ENCODE results near the gene EGLN2.
A peak's percentile ranks its signal among the peaks of the same experiment; 100 is the strongest.
"Not testable (repeated sequence)": the region's sequence is repeated elsewhere in the genome, so short reads cannot be mapped to it uniquely, and the experiment has no call there.

The EGLN2 gene

GRCh38 chr19:40776932-40777644, 21.9 kb upstream of the EGLN2 start:
- DNase-seq (ENCODE audit: low spot score), result peak; percentile 92

- DNase-seq (ENCODE audit: low spot score), result no peak
These were observed 21.4 kb upstream of the EGLN2 start for GRCh38 chr19:40777645-40777936.

- peak; percentile 100 for DNase-seq (ENCODE audit: low spot score)
These were observed 20.9 kb upstream of the EGLN2 start, which contains the start of gene RAB4B for GRCh38 chr19:40777937-40778705. RAB4B (plus strand) TSS chr19:40778247; CDS start chr19:40778376, 129 bp downstream.

DNA sequence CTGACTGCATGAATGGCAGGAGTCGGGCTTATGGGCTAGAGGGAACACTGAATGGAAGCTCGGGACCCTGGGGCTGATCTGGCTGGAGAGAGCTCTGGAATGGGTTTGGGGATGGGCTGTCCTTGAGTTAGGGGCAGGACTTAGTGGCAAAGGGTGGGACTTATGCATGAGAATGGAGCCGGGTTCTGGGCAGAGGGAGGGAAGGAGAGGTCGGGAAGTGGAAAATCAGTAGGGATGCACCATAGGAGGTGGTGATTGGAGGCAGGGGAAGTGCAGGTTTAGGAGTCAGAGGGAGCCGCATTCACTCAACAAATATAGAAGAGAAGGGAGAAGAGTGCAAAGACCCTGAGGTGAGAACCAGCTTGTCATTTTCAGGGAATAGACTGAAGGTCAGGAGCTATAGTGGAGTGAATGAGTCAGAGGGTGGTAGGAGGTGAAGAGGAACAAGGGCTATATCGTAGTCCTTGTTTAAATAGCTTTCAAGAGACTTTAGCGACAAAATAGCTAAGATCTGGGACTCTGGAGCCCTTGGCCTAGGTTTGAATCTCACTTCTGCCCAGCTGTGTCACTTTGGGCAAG, 20.2 kb upstream of the EGLN2 start:
- no peak for DNase-seq (ENCODE audit: low spot score)

- DNase-seq (ENCODE audit: low spot score), result no peak
These were observed 18.4 kb upstream of the EGLN2 start for GRCh38 chr19:40780582-40780981.

- no peak for DNase-seq (ENCODE audit: low spot score)
These were observed 17.9 kb upstream of the EGLN2 start for GRCh38 chr19:40781140-40781539.

DNA sequence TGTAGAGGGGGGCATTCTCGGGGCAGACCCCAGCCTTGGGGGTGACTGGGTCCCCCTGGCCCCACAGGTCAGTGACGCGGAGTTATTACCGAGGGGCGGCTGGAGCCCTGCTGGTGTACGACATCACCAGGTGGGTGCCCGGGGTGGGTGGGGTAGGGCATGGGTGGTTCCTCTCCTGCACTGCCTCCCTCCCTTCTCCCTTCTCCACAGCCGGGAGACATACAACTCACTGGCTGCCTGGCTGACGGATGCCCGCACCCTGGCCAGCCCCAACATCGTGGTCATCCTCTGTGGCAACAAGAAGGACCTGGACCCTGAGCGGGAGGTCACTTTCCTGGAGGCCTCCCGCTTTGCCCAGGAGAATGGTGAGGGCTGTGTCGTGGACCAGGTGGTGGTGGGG, 15.3 kb upstream of the EGLN2 start:
- DNase-seq (ENCODE audit: low spot score), result no peak

DNA sequence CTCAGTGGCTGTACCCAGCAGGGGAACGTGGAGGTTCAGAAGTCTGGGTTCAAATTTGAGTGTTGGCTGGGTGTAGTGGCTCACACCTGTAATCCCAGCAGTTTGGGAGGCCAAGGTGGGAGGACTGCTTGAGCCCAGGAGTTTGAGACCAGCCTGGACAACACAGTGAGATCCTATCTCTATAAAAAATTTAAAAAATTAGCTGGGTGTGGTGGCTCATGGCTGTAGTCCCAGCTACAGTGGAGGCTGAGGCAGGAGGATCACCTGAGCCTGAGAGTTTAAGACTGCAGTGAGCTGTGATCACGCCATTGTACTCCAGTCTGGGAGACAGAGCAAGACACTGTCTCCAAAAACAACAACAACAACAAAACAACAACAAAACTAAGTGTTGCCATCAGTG, 14.8 kb upstream of the EGLN2 start:
- DNase-seq (ENCODE audit: low spot score), result not testable (repeated sequence)

GRCh38 chr19:40785526-40785925, 13.5 kb upstream of the EGLN2 start:
- DNase-seq (ENCODE audit: low spot score), result no peak

DNA sequence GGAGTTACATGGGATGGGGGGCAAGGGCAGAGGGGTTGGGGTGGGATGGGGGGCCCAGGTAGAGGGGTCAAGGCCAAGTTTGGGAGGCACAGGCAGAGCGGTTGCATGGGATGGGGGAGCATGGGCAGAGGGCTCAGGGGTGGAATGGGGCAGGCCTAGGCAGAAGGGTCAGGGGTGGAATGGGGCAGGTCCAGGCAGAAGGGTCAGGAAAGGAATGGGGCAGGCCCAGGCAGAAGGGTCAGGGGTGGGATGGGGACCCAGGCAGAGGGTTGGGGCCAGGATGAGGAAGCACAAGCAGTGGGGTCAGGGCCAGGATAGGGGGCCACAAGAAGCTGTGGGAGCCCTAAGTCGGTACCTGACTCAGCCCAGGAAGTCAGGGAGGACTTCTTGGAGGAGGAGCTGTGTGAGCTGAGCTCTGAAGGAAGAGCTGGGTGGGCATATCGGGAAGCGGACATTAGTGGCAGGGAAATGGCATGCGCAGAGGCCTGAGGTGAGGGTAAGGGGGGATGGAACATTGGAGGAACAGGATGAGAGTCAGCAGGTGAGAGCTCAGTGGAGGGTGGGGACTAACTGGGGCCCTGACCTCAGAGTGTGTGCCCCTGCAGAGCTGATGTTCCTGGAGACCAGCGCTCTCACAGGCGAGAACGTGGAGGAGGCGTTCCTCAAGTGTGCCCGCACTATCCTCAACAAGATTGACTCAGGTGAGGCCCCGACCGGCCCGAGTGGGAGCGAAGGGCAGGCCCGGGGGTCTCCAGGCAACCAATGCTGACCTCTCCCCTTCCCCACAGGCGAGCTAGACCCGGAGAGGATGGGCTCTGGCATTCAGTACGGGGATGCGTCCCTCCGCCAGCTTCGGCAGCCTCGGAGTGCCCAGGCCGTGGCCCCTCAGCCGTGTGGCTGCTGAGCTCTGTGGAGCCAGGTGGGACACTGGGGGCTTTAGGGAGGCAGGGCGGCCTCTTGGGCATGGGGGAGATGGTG, 12.6 kb upstream of the EGLN2 start:
- DNase-seq (ENCODE audit: low spot score), result no peak

GRCh38 chr19:40791349-40791748, 7.6 kb upstream of the EGLN2 start:
- DNase-seq (ENCODE audit: low spot score), result no peak

DNA sequence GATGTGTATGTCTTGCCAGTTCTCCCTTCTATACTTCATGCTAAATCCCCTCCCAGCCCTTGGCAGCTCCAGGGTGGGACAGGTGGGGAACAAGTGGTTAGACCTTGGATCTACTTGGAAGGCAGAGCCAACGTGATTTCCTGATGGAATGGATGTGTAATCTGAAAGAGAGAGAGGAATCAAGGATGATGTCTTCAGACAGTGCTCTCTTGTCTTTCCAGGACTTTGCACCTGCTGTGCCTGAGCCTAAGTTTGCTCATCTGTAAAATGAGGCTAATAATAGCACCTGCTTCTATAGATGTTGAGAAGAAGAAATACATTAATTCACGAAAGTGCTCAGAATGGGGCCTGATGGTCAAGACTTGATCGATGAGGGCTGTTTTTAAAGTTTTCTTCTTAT, 7.0 kb upstream of the EGLN2 start:
- DNase-seq (ENCODE audit: low spot score), result no peak

- DNase-seq (ENCODE audit: low spot score), result no peak
These were observed 1.6 kb upstream of the EGLN2 start for GRCh38 chr19:40797166-40797962.

DNA sequence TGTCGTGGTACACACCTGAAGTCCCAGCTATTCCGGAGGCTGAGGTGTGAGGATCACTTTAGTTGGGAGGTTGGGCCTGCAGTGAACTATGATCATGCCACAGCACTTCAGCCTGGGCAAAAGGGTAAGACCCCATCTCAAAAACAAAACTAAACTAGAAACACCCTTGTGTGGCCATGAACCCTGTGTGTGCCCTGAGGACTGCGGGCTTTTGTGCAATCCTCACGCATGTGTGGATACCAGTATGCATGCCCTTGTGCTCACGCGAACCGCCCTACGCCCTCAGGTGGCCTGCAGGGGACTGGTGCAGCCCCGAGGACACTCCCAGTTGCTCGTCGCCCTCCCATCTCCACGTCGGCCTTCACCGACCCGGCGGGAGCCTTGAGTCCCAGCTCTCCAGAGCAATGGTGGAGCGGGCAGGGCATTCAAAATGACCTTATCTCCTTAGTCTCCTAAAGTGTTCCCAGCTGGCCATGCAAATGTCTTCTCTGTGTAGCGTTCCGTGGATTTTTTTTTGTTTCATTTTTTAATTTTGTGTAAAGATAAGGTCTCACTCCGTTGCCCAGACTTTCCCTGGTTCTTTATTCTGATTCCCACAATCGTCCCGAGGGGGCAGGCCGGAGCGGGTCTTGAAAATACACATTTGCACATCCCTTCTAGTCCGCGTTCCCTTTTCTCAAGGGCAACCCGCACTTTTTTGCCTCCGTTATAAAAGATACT, 868 bp upstream of the EGLN2 start:
- DNase-seq (ENCODE audit: low spot score), result no peak

DNA sequence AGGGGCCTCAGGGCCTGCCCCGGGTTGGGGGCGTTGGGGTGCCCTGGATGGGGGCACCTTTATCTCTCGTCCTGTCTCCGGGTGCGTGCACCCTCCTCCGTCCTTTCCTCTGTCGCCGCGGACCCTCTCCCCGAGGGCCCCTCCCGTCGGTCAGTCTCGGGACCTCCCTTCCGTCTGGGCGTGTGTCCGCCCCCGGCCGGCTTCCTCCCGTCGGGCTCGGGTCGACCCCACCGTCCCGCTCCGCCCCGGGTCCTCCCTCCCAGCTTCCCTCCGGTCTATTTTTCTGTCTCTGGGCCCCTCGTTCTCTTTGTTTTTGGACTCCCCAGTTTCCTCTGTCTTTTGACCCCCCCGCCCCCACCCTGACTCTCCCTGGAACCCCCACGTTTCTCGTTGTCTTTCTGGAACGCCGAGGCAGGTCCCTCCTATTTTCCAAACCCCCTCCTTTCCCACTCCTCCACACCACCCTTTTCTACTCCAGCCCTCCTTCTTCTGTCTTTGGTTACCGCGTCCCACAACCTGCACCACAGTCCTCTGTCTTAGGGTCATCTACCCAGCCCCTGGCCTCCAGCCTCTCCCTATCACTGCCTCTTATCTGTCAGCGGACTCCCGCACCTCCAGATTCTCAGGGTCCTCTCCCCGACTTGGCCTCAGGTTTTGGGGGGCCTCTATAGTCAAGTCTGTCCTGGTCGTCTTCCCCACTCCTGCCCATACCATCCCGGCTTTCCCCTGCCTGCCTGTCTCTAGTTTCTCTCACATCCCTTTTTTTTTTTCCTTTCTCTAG, 757 bp downstream of the EGLN2 start:
- no peak for DNase-seq (ENCODE audit: low spot score)

- no peak for DNase-seq (ENCODE audit: low spot score)
These were observed 1.5 kb downstream of the EGLN2 start for GRCh38 chr19:40800339-40800996.

GRCh38 chr19:40800997-40801377, 2.0 kb downstream of the EGLN2 start:
- no peak for DNase-seq (ENCODE audit: low spot score)

DNA sequence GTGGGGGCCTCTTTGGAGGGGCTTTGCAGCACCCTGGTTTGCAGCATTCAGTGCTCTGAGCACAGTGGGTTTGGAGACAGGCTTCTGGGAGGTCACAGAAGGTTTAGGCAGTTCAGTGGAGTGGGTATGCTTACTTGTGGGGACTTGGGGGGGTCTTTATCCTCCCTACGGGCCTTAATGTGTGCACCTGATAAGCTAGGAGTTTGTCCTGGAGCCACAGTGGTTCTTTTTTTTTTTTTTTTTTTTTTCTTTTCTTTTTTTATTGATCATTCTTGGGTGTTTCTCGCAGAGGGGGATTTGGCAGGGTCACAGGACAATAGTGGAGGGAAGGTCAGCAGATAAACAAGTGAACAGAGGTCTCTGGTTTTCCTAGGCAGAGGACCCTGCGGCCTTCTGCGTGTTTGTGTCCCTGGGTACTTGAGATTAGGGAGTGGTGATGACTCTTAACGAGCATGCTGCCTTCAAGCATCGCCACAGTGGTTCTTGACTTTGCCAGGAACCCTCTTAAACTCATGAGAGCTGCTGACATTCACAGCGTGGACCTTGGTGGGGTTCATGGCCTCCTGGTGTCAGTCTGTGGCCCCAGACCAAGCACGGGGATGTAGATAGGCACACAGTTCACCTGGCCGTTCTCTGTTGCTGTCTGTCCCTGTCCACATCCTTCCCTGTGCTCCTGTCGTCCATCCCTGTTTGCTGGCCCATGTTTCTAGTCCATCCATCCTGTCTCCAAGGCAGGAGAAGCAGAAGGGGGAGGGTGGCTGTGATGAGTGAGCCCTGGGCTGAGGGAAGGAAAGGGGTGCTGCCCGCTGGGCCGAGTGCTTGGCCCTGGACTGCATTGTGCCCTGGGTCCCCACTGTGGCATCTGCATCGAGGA, 2.7 kb downstream of the EGLN2 start:
- DNase-seq (ENCODE audit: low spot score), result no peak
